K562 (cell line): ENCODE measurements around the gene MACF1.

Experiments used
- CTCF ChIP-seq, 3 experiments: IDR thresholded peaks in 2 of 3; conservative IDR thresholded peaks in 1 of 3; 2 replicates each; pipeline ENCODE4 v1.5.1; 2011 to 2012; ENCODE audit warnings: low read length in 3 of 3, mild to moderate bottlenecking in 3 of 3, control low read depth in 2 of 3, improper control_type of control experiment in 1 of 3, inconsistent platforms in 1 of 3, low read depth in 1 of 3, mixed read lengths in 1 of 3, moderate library complexity in 1 of 3; ENCODE audit not compliant: insufficient read depth in 2 of 3
- GABPA ChIP-seq: fragments of 200-800 bp; sonication (Bioruptor generic); conservative IDR thresholded peaks from 2 replicates; pipeline ENCODE4 v1.6.1; 2016; ENCODE audit warnings: low read depth, missing genetic modification characterization, missing compliant biosample characterization
- KAT7 ChIP-seq: sonication (generic); formaldehyde crosslinking; IDR thresholded peaks from 2 replicates; pipeline ENCODE4 v1.8.0; 2022; ENCODE audit warnings: missing genetic modification reagents, mild to moderate bottlenecking, borderline replicate concordance
- POLR2AphosphoS5 ChIP-seq: IDR thresholded peaks from 2 replicates; pipeline ENCODE4 v1.6.1; 2011; ENCODE audit warnings: mild to moderate bottlenecking, low read depth, low read length, moderate library complexity; ENCODE audit not compliant: control insufficient read depth, insufficient read depth
- PURB ChIP-seq: sonication (generic); formaldehyde crosslinking; IDR thresholded peaks from 2 replicates; pipeline ENCODE4 v1.9.0; 2021; ENCODE audit warnings: low read depth, mild to moderate bottlenecking, missing genetic modification reagents
- RFX5 ChIP-seq: IDR thresholded peaks from 2 replicates; pipeline ENCODE4 v1.6.1; 2011; ENCODE audit warnings: low read depth, mild to moderate bottlenecking, improper control_type of control experiment, low read length
- YY1 ChIP-seq, 3 experiments: IDR thresholded peaks; 2 replicates each; pipeline ENCODE4 v1.6.1; 2011; ENCODE audit warnings: low read length in 2 of 3, mild to moderate bottlenecking in 2 of 3, moderate library complexity in 2 of 3, borderline replicate concordance in 1 of 3, control low read depth in 1 of 3, low read depth in 1 of 3; ENCODE audit not compliant: insufficient read depth in 3 of 3, insufficient replicate concordance in 2 of 3, control insufficient read depth in 1 of 3, insufficient read length in 1 of 3; ENCODE audit errors: extremely low read depth in 1 of 3
- ZBTB40 ChIP-seq, 2 experiments: fragments of 450-650 bp in 1 of 2; sonication (generic) in 1 of 2; formaldehyde crosslinking in 1 of 2; IDR thresholded peaks; 2 replicates each; pipeline versions ENCODE4 v1.7.1 to v1.9.0; 2016 to 2022; ENCODE audit warnings: inconsistent platforms in 1 of 2, mild to moderate bottlenecking in 1 of 2, missing genetic modification reagents in 1 of 2
- ZC3H8 ChIP-seq: fragments of 450-650 bp; IDR thresholded peaks from 2 replicates; pipeline ENCODE4 v1.6.1; 2017

DNA sequence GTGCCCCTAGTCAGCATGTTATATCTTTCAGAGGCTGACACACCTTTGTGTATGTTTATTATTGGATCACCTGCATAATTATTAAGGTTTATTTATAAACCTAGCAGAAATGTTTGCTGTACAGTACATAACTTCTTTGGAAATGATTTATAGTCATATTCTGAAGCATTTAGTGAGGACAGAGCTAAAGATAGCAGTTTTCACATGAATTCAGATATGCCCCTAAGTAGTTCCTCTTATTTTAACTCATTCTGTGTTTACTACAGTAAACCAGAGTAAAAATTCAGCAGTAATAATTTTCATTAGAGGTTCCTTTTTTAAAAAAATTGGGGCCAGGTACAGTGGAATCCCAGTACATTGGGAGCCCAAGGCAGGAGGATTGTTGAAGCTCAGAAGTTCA, 265.5 kb downstream of the MACF1 start:
- TF ChIP-seq ZBTB40 (IDR thresholded peaks at IDR 0.05) (no peak), ZBTB40 (CRISPR knock-in tag; IDR thresholded peaks at IDR 0.05) (no peak), PURB (CRISPR knock-in tag) (no peak), YY1 (IDR thresholded peaks at IDR 0.05; ENCODE audit: borderline replicate concordance in 1 of 3, control insufficient read depth in 1 of 3, extremely low read depth in 1 of 3, insufficient read depth in 3 of 3, insufficient read length in 1 of 3, insufficient replicate concordance in 2 of 3, low read depth in 1 of 3, low read length in 2 of 3) (no peak), ZC3H8 (no peak), RFX5 (no peak), KAT7 (CRISPR knock-in tag) (no peak), GABPA (tag) (no peak), CTCF (IDR thresholded peaks at IDR 0.05 in 2 of 3, conservative IDR thresholded peaks at IDR 0.05 in 1 of 3; ENCODE audit: insufficient read depth in 2 of 3, low read depth in 1 of 3, low read length in 3 of 3) (no peak), POLR2AphosphoS5 (no peak)
